KOPT-K1 (cell line): ENCODE results near the gene SLC9C1.

ENCODE experiments used
- H3K27ac ChIP-seq: fragments of 200-600 bp; sonication (generic); 2 replicates; pipeline ENCODE4 v1.5.1; 2016; ENCODE audit warnings: antibody characterized with exemption, mild to moderate bottlenecking, low read depth, low read length; ENCODE audit not compliant: poor library complexity, severe bottlenecking
- H3K36me3 ChIP-seq: fragments of 200-600 bp; sonication (generic); 2 replicates; pipeline ENCODE4 v1.5.1; 2017; ENCODE audit warnings: antibody characterized with exemption, mild to moderate bottlenecking, low read length, moderate library complexity; ENCODE audit not compliant: insufficient read depth
- H3K9me3 ChIP-seq: fragments of 200-600 bp; sonication (generic); 2 replicates; pipeline ENCODE4 v1.5.1; 2017; ENCODE audit warnings: antibody characterized with exemption, low read length, mild to moderate bottlenecking; ENCODE audit not compliant: insufficient read depth, poor library complexity, severe bottlenecking

The SLC9C1 gene

GRCh38 chr3:112121577-112122547 lies 172.2 kb downstream of the SLC9C1 start:
- no peaks in the 10 kb centered on the region for H3K9me3 ChIP-seq
- H3K27ac ChIP-seq = peak overlapping the region; percentile 95
- H3K36me3 ChIP-seq = peaks cover 20% of the 10 kb centered on the region

GRCh38 chr3:112119962-112120836 lies 173.8 kb downstream of the SLC9C1 start:
- no peaks in the 10 kb centered on the region for H3K9me3 ChIP-seq
- peak overlapping the region; percentile 95 for H3K27ac ChIP-seq
- peaks cover 20% of the 10 kb centered on the region for H3K36me3 ChIP-seq

DNA sequence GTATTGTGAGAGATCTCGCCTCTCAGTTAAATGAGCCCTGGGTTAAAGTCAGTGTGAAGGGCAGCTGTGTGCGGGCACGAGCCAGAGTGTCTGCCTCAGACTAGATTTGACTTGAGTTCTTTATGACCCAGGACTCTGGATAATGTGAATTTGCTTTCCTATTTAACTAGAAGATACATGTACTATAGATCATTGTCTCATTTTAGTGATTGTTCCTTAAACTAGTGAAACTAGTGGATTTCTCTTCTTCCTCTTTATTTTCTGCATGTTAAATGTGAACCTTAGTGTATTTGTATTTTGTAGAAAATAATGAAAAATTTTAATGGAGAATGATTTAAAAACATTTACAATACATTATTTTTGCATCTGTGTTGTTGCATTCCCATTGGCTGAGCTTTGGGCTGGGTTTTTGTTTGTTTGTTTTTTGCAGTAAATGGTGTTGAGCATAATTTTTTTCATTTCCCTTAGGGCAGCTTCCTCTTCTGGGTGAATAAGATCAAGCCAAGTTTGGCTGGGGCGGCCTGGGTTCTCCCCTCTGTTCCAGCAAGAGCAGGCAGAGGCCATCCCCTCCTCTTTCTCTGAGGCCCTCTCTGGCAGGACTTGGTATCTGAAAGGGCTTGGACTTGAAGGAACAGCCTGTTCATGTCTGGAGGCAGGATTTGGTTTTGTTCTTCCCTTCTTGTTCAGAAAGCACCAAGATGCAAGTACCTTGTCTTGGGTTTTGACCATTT lies 176.0 kb downstream of the SLC9C1 start:
- H3K27ac ChIP-seq = peak overlapping the region; percentile 95
- H3K9me3 ChIP-seq = no peaks in the 10 kb centered on the region
- H3K36me3 ChIP-seq = peaks cover 5% of the 10 kb centered on the region

GRCh38 chr3:112117415-112117814 lies 176.6 kb downstream of the SLC9C1 start:
- peak overlapping the region; percentile 95 for H3K27ac ChIP-seq
- no peaks in the 10 kb centered on the region for H3K36me3 ChIP-seq
- H3K9me3 ChIP-seq = no peaks in the 10 kb centered on the region

- H3K36me3 ChIP-seq = no peaks in the 10 kb centered on the region
- peak overlapping the region; percentile 95 for H3K27ac ChIP-seq
- H3K9me3 ChIP-seq = no peaks in the 10 kb centered on the region
Measured at GRCh38 chr3:112116748-112117186, 177.2 kb downstream of the SLC9C1 start.

- no peaks in the 10 kb centered on the region for H3K36me3 ChIP-seq
Measured at GRCh38 chr3:112115806-112116383, 178.1 kb downstream of the SLC9C1 start.

DNA sequence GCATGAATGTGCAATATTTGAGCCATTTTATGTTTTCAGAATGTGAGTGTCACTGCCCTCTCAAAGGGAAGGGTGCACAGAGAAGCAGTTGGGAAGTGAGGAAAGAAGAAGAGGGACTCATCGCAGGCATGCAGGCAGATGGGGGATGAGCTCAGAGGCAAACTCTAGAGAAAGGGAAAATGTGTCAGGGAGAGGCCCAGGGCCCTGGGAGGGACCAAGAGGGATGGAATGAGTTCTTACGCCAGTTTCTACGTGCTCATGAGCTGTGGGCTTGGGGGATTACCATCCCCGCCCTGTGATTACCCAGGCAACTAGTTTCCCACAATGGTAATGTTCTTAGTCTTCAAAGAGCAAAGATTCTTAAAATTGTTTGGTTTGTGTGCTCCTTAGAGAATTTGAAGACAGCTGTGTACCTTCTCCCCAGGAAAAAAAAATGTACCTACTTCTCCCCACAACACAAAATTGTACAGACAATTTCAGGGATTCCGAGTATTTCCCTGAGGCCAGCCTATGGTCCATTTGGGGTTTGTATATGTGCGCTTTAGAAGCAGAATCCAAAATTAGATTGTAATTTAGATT lies 178.8 kb downstream of the SLC9C1 start:
- H3K36me3 ChIP-seq = no peaks in the 10 kb centered on the region
- no peaks in the 10 kb centered on the region for H3K9me3 ChIP-seq
- H3K27ac ChIP-seq = peak overlapping the region; percentile 95

More at GRCh38 chr3:112115806-112116383, 178.1 kb downstream of the SLC9C1 start:
- Histone ChIP-seq H3K9me3 (no peaks in the 10 kb centered on the region), H3K27ac (peak overlapping the region; percentile 95)

- peak overlapping the region; percentile 95 for H3K27ac ChIP-seq
- no peaks in the 10 kb centered on the region for H3K9me3 ChIP-seq
- no peaks in the 10 kb centered on the region for H3K36me3 ChIP-seq
Measured at GRCh38 chr3:112114576-112115160, 179.3 kb downstream of the SLC9C1 start.

- Histone ChIP-seq H3K36me3 (no peaks in the 10 kb centered on the region), H3K9me3 (no peaks in the 10 kb centered on the region), H3K27ac (peak overlapping the region; percentile 95)
Measured at GRCh38 chr3:112111785-112112402, 182.1 kb downstream of the SLC9C1 start.

- Histone ChIP-seq H3K36me3 (no peaks in the 10 kb centered on the region), H3K9me3 (no peaks in the 10 kb centered on the region), H3K27ac (no peak overlapping the region)
Measured at GRCh38 chr3:112109322-112109721, 184.7 kb downstream of the SLC9C1 start.

DNA sequence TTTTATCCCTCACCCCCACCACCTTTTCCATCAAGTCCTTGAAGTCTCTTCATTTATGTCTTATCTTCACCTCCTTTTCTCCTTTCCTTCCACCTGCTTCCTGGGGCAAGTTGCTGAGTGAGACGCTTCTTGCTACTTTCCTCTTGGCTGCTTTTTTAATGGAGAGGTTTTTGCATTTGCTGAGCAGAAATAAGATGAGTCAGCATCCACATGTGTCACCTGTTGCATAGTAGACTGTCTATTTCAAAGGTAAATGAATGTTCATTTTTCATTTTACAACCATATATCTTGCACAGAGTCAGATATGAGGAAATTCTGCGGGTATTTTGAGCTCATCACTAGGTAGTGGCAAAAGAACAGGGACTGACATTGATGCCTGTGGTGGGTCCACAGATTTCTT lies 189.2 kb downstream of the SLC9C1 start:
- Histone ChIP-seq H3K9me3 (no peaks in the 10 kb centered on the region), H3K36me3 (no peaks in the 10 kb centered on the region), H3K27ac (no peak overlapping the region)

DNA sequence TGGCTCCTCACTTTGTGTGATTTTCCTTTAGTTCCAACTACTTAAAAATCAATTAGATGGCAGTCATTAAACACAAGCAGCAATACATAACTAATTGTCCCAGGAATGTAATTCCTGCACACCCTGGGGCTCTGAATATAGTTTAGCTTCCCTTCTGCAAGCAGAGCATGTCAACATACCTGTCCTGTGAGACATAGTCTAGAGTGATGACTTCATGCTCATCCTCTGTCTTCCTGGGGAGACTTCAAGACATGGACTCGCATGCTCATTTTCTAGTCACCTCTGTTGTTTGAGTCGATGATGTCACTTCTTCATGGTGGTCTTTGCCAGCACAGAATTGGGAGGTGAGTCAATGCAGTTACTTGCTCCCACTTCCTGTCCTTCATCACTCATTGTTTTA lies 192.1 kb downstream of the SLC9C1 start:
- no peaks in the 10 kb centered on the region for H3K9me3 ChIP-seq
- H3K36me3 ChIP-seq = no peaks in the 10 kb centered on the region
- H3K27ac ChIP-seq = no peak overlapping the region

GRCh38 chr3:112097378-112097777 lies 196.6 kb downstream of the SLC9C1 start:
- H3K27ac ChIP-seq = no peak overlapping the region
- H3K9me3 ChIP-seq = no peaks in the 10 kb centered on the region
- no peaks in the 10 kb centered on the region for H3K36me3 ChIP-seq
